Measurements from ENCODE around the gene SCLY. TPM values are rescaled to one million over a fixed set of nuclear protein-coding genes. Genes with fewer than 3 reads are reported as not detected.

SCLY gene
- 19.9 to 21.5 TPM (median 20.4 TPM) in 3 replicates for total RNA-seq

GRCh38 chr2:238060542-238061314, at the start of gene SCLY:
Gene SCLY (plus strand): TSS chr2:238061001. CDS start chr2:238061055, 54 bp downstream.
- H3K27ac Mint-ChIP-seq = peak within 1 kb of the TSS; percentile 92
- DNase-seq (ENCODE audit: low spot score in 2 of 2, unreplicated experiment in 2 of 2) = peak; percentile 93 to 96
- peaks cover 17% of the 10 kb centered on the region for H3K4me1 Mint-ChIP-seq
- TF ChIP-seq, protein P1, sequence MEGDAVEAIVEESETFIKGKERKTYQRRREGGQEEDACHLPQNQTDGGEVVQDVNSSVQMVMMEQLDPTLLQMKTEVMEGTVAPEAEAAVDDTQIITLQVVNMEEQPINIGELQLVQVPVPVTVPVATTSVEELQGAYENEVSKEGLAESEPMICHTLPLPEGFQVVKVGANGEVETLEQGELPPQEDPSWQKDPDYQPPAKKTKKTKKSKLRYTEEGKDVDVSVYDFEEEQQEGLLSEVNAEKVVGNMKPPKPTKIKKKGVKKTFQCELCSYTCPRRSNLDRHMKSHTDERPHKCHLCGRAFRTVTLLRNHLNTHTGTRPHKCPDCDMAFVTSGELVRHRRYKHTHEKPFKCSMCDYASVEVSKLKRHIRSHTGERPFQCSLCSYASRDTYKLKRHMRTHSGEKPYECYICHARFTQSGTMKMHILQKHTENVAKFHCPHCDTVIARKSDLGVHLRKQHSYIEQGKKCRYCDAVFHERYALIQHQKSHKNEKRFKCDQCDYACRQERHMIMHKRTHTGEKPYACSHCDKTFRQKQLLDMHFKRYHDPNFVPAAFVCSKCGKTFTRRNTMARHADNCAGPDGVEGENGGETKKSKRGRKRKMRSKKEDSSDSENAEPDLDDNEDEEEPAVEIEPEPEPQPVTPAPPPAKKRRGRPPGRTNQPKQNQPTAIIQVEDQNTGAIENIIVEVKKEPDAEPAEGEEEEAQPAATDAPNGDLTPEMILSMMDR (IDR thresholded peaks at IDR 0.05; ENCODE audit: unreplicated experiment) = no peak
- peaks cover 14% of the 10 kb centered on the region for H3K27me3 Mint-ChIP-seq (ENCODE audit: low read depth)
- H3K4me3 Mint-ChIP-seq = peak within 1 kb of the TSS; percentile 77
- H3K9me3 Mint-ChIP-seq = peaks cover 4% of the 10 kb centered on the region
- H3K36me3 Mint-ChIP-seq = peaks cover 4% of the 10 kb centered on the region

DNA sequence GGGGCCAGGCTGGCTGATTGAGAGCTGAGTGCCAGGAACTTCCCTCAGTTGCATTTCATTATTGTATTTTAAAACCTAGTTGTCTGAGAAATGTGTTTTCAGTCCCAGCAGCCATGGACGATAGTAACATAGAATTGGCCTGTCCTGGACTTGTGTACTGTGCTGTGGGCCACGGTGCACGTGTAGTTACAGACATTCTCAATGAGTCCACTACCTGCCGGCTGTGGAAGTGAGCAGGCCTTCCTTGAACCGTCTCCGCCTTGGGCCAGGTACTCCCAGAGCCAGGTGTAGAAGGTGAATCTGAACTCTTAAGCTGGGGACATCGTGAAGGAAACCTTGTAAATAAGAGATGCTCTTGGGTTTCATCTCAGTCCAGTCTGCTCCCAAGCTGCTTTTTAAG, 47.0 kb upstream of the SCLY start:
- H3K4me3 Mint-ChIP-seq = no peak overlapping the region
- H3K27me3 Mint-ChIP-seq (ENCODE audit: low read depth) = no peaks in the 10 kb centered on the region
- TF ChIP-seq, protein P1 (IDR thresholded peaks at IDR 0.05; ENCODE audit: unreplicated experiment) = no peak
- no peaks in the 10 kb centered on the region for H3K9me3 Mint-ChIP-seq
- DNase-seq (ENCODE audit: low spot score in 2 of 2, unreplicated experiment in 2 of 2) = no peak
- H3K27ac Mint-ChIP-seq = no peak overlapping the region
- H3K36me3 Mint-ChIP-seq = peaks cover 13% of the 10 kb centered on the region
- peaks cover 2% of the 10 kb centered on the region for H3K4me1 Mint-ChIP-seq

DNA sequence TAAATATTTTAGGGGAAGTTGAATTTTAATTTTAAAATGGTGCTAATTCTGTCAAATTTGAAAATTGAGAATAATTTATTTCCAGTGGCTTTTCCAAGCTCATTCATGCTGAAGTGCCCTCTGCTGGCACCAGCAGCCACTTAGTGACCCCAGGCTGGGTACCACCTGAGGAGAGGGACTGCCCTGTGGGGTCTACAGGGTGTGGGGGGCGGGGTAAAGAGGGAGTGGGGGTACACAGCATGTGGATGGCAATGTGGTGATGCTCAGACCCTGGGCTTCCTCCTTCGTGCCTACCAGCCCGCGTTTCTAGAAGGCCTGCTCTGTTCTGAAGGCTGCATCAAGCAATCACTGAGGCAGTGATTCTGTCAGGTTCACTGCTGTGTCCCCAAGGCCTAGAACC, 45.1 kb upstream of the SCLY start:
- Mint-ChIP-seq H3K36me3 (peaks cover 20% of the 10 kb centered on the region), H3K27ac (no peak overlapping the region), H3K9me3 (no peaks in the 10 kb centered on the region), H3K4me1 (peaks cover 2% of the 10 kb centered on the region), H3K4me3 (no peak overlapping the region), H3K27me3 (ENCODE audit: low read depth) (no peaks in the 10 kb centered on the region)
- TF ChIP-seq, protein P1 (IDR thresholded peaks at IDR 0.05; ENCODE audit: unreplicated experiment) = no peak
- no peak for DNase-seq (ENCODE audit: low spot score in 2 of 2, unreplicated experiment in 2 of 2)

DNA sequence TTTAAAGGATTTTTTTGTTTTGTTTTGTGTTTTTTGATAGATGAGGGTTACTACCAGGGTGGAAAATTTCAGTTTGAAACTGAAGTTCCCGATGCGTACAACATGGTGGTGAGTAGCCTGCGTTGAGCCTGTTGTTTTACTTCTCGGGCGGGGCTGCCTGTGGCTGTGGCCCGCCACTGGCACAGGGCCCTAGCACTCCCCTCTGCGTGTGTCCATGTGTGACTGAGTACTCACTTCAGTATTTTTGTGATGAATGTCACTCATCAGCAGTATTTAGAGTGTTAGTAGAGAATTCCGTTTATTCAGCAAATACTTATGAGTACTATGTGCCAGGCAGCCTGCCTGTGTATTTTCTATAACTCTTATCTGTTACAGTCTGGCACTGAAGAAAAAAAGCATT, 44.3 kb upstream of the SCLY start:
- peaks cover 2% of the 10 kb centered on the region for H3K4me1 Mint-ChIP-seq
- no peaks in the 10 kb centered on the region for H3K27me3 Mint-ChIP-seq (ENCODE audit: low read depth)
- no peak for DNase-seq (ENCODE audit: low spot score in 2 of 2, unreplicated experiment in 2 of 2)
- no peak overlapping the region for H3K27ac Mint-ChIP-seq
- no peaks in the 10 kb centered on the region for H3K9me3 Mint-ChIP-seq
- H3K4me3 Mint-ChIP-seq = no peak overlapping the region
- TF ChIP-seq, protein P1 (IDR thresholded peaks at IDR 0.05; ENCODE audit: unreplicated experiment) = no peak
- peaks cover 19% of the 10 kb centered on the region for H3K36me3 Mint-ChIP-seq

DNA sequence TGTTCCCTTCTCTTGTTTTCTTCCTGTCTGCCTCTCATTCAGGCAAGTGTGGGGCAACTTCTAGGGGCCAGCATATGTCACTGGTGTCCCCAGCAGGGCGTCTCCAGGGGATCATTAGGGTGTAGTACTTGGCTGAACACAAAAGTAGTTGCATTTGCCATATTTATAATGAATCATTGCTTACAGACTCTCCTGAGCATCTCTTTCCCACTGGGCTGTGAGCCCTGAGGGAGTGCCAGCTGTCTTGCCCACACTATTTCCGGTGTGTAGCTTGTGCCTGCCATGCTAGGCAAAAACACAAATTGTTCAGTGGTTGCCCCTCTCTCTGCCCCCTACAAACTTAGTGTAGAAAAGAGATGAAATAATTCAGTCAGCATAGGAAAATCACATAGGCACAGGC, 40.8 kb upstream of the SCLY start:
- H3K36me3 Mint-ChIP-seq = peaks cover 16% of the 10 kb centered on the region
- H3K4me1 Mint-ChIP-seq = no peaks in the 10 kb centered on the region
- TF ChIP-seq, protein P1 (IDR thresholded peaks at IDR 0.05; ENCODE audit: unreplicated experiment) = no peak
- no peak overlapping the region for H3K4me3 Mint-ChIP-seq
- no peak overlapping the region for H3K27ac Mint-ChIP-seq
- H3K9me3 Mint-ChIP-seq = no peaks in the 10 kb centered on the region
- H3K27me3 Mint-ChIP-seq (ENCODE audit: low read depth) = no peaks in the 10 kb centered on the region
- no peak for DNase-seq (ENCODE audit: low spot score in 2 of 2, unreplicated experiment in 2 of 2)

Data from mesothelial cell of epicardium (in vitro differentiated cells).